DMS 273 (cell line): ENCODE measurements around the gene KNSTRN.

Source experiments
- DNase-seq: peaks from one replicate; lab custom pipeline; 2025; ENCODE audit not compliant: unreplicated experiment; lab: John Stamatoyannopoulos, UW

KNSTRN gene

GRCh38 chr15:40425681-40426080 is 43.2 kb downstream of the KNSTRN start:
- DNase-seq = no peak

- no peak for DNase-seq
Measured at GRCh38 chr15:40427188-40427587, 44.7 kb downstream of the KNSTRN start.

GRCh38 chr15:40428185-40428584 is 45.7 kb downstream of the KNSTRN start:
- no peak for DNase-seq

- no peak for DNase-seq
Measured at GRCh38 chr15:40429068-40429710, 46.7 kb downstream of the KNSTRN start.

- DNase-seq = peak; percentile 38
Measured at GRCh38 chr15:40430271-40430805, 47.8 kb downstream of the KNSTRN start.

- DNase-seq = no peak
Measured at GRCh38 chr15:40435023-40435709, 52.6 kb downstream of the KNSTRN start.

GRCh38 chr15:40435710-40436089 is 53.2 kb downstream of the KNSTRN start:
- DNase-seq = no peak

- peak; percentile 43 for DNase-seq
Measured at GRCh38 chr15:40436116-40436891, 53.8 kb downstream of the KNSTRN start.

GRCh38 chr15:40436892-40437751 is 54.6 kb downstream of the KNSTRN start:
- DNase-seq = peak; percentile 36

- DNase-seq = no peak
Measured at GRCh38 chr15:40437752-40438687, 55.5 kb downstream of the KNSTRN start.

- DNase-seq = no peak
Measured at GRCh38 chr15:40438712-40439111, 56.2 kb downstream of the KNSTRN start.

GRCh38 chr15:40439461-40439959 is 57.0 kb downstream of the KNSTRN start:
- peak; percentile 73 for DNase-seq

GRCh38 chr15:40439960-40440742 is 57.6 kb downstream of the KNSTRN start:
- DNase-seq = peak; percentile 65

GRCh38 chr15:40440743-40441564 is 58.4 kb downstream of the KNSTRN start, which contains the start of gene BAHD1:
Gene BAHD1 (plus strand): TSS chr15:40440953. CDS start chr15:40458465, 17,512 bp downstream.
- peak; percentile 96 for DNase-seq

GRCh38 chr15:40441565-40442531 is 59.3 kb downstream of the KNSTRN start:
- peak; percentile 47 for DNase-seq

- no peak for DNase-seq
Measured at GRCh38 chr15:40443255-40443654, 60.7 kb downstream of the KNSTRN start.

GRCh38 chr15:40443846-40444245 is 61.3 kb downstream of the KNSTRN start:
- no peak for DNase-seq
